Motor neuron (in vitro differentiated cells): Measurements from ENCODE around the gene ATP5PF. TPM values are rescaled to one million over a fixed set of nuclear protein-coding genes. Genes with fewer than 3 reads are reported as not detected.
"Not testable (repeated sequence)": the region's sequence is repeated elsewhere in the genome, so short reads cannot be mapped to it uniquely, and the experiment has no call there.

ENCODE experiments used
- ATAC-seq, 8 experiments: fragments of 200-7000 bp; cut with Tn5 transposase; replicated peaks in 6 of 8; 2 replicates each; pipeline ENCODE4 v1.8.0; 2021; ENCODE audit warnings: mild to moderate bottlenecking in 8 of 8, moderate library complexity in 8 of 8
- H3K27ac ChIP-seq, 2 donors: fragments of 250-450 bp; sonication (Bioruptor Pico); 2 replicates each; pipeline ENCODE4 v1.9.0; 2021; ENCODE audit warnings: antibody characterized with exemption in 2 of 2, mild to moderate bottlenecking in 2 of 2, moderate library complexity in 1 of 2
- H3K4me1 ChIP-seq, 2 donors: fragments of 250-450 bp; sonication (Bioruptor Pico); replicated peaks in 1 of 2; 2 replicates each; pipeline ENCODE4 v1.6.1; 2021; ENCODE audit warnings: antibody characterized with exemption in 2 of 2, mild to moderate bottlenecking in 2 of 2, moderate library complexity in 1 of 2
- H3K4me3 ChIP-seq, 5 donors: fragments of 250-450 bp; sonication (Bioruptor Pico); 2 replicates each; pipeline ENCODE4 v1.9.0; 2021; ENCODE audit warnings: antibody characterized with exemption in 5 of 5, mild to moderate bottlenecking in 5 of 5, moderate library complexity in 4 of 5
- WGBS, 10 experiments: fragments of 450-650 bp; shearing (Covaris generic); methylation state at CpG; one replicate each; pipeline ENCODE4 v1.0.0; 2022; 5-methylcytosine and 5-hydroxymethylcytosine counted together
- in situ Hi-C, 9 experiments: fragments of 400-800 bp; cut with MboI; loops; one replicate each; pipeline ENCODE4 v1.15.0; 2021; ENCODE audit warnings: low sequenced_read_pairs in 9 of 9, low pct_unique_long_range_greater_than_20kb in 2 of 9; ENCODE audit not compliant: unreplicated experiment in 9 of 9
- total RNA-seq, 8 experiments: library from RNA; unstranded; fragments of 300-600 nt; gene quantifications; 2 replicates each; pipeline versions ENCODE4 v1.2.3 to v1.2.4, GENCODE V29; 2022

The ATP5PF gene, protein sequence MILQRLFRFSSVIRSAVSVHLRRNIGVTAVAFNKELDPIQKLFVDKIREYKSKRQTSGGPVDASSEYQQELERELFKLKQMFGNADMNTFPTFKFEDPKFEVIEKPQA
- 100 to 1,000 TPM; 146 to 302 (median 188) TPM for total RNA-seq

DNA sequence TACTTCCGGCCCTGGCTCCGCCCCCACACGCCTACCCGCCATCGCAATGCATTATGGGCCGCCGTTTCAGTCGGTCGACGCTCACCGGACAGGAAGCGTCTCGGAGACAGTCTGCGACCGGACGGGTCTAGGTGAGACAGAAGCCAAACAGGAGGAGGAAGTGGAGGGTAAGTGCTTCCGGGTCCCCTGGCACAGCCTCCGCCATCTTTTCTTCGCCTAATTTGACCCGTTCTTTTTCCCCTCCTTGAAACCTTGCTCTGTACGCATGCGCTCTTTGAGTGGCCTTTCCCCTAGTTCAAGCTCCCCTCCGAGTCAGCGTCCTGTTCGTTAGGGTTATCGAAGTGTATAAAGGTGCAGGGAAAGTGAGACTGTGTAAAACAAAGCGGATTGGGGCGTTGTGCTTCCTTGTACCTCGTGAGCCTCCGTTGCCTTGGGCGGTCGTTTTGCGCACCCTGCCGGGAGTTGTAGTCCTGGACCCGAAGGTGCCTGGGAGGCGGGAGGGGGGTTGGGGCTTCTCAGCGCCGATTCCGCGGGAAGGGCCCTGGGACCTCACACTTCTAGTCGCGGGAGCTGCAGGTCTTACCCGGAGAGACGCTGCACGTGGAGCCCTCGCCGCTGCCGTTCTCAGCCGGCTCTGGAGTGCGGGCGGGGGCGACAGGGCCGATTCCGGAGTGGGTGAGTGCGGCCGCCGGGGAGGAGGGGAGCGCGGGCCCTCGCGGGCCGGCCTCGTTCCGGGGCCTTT is at the start of gene ATP5PF, which contains the start of gene GABPA:
TSS of gene ATP5PF (minus strand) at position 1 of the 742 bp plus-strand sequence. CDS start 5,110 bp downstream, outside the sequence.
TSS of gene GABPA (plus strand) at position 69 of the 742 bp plus-strand sequence. CDS start 6,627 bp downstream, outside the sequence.
- Histone ChIP-seq H3K4me1 (peaks cover 10 to 23% of the 10 kb centered on the region in 2 donors), H3K27ac (peak within 1 kb of the TSS; percentile 99), H3K4me3 (peak within 1 kb of the TSS; percentile 66 to 98 (median 87))
- ATAC-seq = peak; percentile 85 to 94 (median 92)
- in situ Hi-C loops = loop anchor here in 1 of 9 experiments (25.0 kb wide), 1 partner anchor 123 kb away; the partner anchor contains the start of gene MRPL39
- WGBS, 10 experiments = 1 to 2% (median 1%) methylated on average over 14 to 15 of the region's 64 CpGs; no CpG with 5 or more reads in 7 of the 10 experiments

DNA sequence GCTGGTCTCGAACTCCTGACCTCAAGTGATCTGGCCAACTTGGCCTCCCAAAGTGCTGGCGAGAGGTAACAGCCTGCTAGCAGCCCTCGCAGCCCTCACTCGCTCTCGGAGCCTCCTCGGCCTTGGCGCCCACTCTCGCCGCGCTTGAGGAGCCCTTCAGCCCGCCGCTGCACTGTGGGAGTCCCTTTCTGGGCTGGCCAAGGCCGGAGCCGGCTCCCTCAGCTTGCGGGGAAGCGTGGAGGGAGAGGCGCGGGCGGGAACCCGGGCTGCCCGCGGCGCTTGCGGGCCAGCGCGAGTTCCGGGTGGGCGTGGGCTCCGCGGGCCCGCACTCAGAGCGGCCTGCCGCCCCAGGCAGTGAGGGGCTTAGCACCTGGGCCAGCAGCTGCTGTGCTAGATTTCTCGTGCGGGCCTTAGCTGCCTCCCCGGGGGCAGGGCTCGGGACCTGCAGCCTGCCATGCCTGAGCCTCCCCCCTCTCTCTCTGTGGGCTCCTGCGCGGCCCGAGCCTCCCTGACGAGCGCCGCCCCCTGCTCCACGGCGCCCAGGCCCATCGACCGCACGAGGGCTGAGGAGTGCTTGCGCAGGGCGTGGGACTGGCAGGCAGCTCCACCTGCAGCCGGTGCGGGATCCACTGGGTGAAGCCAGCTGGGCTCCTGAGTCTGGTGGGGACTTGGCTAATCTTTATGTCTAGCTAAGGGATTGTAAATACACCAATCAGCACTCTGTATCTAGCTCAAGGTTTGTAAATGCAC is 43.6 kb upstream of the ATP5PF start:
- ATAC-seq, H3K4me1 ChIP-seq, H3K4me3 ChIP-seq, H3K27ac ChIP-seq: not testable (repeated sequence)
- WGBS, 10 experiments = 60 to 83% (median 70%) methylated on average over 1 to 2 of the region's 52 CpGs; no CpG with 5 or more reads in 7 of the 10 experiments
- in situ Hi-C loops = loop anchor here in 1 of 9 experiments (25.0 kb wide), 1 partner anchor 934 kb away; no protein-coding TSS in a partner anchor

DNA sequence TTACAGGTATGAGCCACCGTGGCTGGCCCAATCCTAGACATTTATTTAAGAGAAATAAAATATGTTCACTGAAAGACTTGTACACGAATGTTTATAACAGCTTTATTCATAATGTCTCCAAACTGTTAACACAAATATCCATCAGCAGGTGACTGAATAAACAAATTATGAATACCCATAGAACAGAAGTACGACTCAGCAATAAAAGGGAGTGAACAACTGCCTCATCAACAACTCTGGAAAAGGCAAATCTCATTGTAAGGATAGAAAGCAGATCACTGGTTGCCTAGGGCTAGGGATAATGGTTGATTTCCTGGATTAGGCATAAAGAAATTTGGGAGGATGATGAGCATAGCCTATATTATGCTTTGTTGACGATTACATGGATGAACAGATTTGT is 41.7 kb upstream of the ATP5PF start:
- Histone ChIP-seq H3K4me1 (no peaks in the 10 kb centered on the region), H3K4me3 (no peak overlapping the region), H3K27ac (no peak overlapping the region)
- peak in 1 of 8 experiments; percentile 33 for ATAC-seq
- 17 to 81% (median 65%) methylated on average over 1 to 4 of the region's 4 CpGs; no CpG with 5 or more reads in 1 of the 10 experiments for WGBS, 10 experiments
- in situ Hi-C loops = loop anchor here in 1 of 9 experiments (25.0 kb wide), 1 partner anchor 936 kb away; no protein-coding TSS in a partner anchor

DNA sequence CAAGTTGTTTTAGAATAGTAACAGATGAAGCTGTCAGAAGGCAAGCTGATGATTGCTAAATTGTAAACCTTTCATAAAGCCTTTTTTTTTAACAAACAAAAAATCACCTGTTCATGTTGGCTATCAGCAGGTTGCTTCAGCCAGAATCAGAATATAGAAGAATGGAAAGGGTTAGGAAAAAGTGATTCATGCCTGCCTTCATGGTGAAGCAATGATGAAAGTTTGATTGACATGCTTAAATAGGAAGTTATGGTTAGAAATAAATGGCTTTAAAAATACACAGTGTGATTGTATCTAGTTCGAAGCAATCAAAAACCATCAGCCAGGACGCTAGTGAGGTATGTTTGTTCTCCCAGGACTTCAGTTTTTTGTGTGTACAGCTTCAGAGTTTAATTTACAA is 38.0 kb upstream of the ATP5PF start:
- ATAC-seq = no peak
- H3K4me1 ChIP-seq = no peaks in the 10 kb centered on the region
- H3K27ac ChIP-seq = no peak overlapping the region
- 60 to 100% (median 84%) methylated on average over 1 to 2 of the region's 2 CpGs for WGBS, 10 experiments
- no peak overlapping the region for H3K4me3 ChIP-seq
- in situ Hi-C loops = no loop called here

DNA sequence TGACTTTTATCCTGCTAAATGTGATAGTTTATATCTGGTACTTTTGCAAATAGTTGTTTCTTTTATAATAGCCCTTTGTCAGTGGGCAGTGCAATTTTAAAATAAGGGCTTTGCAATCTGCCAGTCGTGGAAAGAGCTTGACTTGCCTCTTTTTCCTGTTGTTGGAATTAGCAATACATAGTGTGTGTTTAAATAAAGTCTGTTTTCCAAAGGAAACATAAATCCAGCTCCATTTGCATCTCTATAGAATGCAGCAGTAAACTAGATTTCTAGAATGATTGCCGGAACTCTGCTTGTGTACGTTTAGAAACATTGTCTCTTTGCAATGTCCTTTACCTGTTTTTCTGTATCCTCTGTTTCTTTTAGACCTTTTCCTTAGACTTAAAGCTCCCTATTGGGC is 33.2 kb upstream of the ATP5PF start:
- no peak for ATAC-seq
- Histone ChIP-seq H3K4me1 (no peaks in the 10 kb centered on the region), H3K4me3 (no peak overlapping the region), H3K27ac (no peak overlapping the region)
- in situ Hi-C loops = no loop called here
- WGBS, 10 experiments = 50 to 93% (median 67%) methylated on average over 1 to 3 of the region's 3 CpGs; no CpG with 5 or more reads in 1 of the 10 experiments

DNA sequence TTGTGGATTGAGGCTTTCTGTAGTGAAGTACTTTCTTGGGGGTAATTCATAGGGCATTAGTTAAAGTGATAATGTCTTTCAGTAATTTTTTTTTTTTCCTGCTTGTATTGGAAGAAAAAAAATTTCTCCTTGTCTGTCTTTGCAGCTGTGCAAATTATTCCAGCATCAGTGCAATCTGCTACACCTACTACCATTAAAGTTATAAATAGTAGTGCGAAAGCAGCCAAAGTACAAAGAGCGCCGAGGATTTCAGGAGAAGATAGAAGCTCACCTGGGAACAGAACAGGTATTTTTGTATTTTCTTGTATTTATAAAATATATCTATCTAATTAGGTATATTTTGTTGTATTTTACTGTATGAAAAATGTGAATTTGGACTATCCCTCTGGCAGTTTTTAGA is 29.4 kb upstream of the ATP5PF start:
- H3K4me1 ChIP-seq = no peaks in the 10 kb centered on the region
- no peak overlapping the region for H3K4me3 ChIP-seq
- H3K27ac ChIP-seq = no peak overlapping the region
- in situ Hi-C loops = no loop called here
- no peak for ATAC-seq
- WGBS, 10 experiments = 88 to 100% (median 96%) methylated on average over 3 of the region's 3 CpGs; no CpG with 5 or more reads in 1 of the 10 experiments

DNA sequence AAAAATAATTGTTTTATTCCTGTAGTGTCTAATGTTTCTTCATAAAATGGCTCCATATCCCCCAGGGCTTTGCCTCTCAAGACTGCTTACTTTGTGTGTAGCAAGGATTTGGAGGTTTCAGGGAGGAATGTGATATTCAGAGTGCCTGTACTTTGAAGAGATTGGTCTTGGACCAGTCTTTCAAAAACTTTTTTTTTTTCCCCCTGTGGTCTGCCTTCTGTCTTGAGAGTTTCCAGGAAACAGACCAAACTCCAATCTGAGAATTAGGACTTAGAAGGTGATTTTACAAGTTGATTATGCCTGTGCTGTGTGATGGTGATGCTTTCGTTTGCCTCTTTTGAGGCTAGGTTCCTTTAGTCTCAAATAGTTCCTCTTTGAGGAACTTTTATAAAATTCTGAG is 26.0 kb upstream of the ATP5PF start:
- no peaks in the 10 kb centered on the region for H3K4me1 ChIP-seq
- WGBS, 10 experiments = 83 to 100% (median 100%) methylated on average over 1 of the region's 1 CpG; no CpG with 5 or more reads in 5 of the 10 experiments
- in situ Hi-C loops = no loop called here
- H3K27ac ChIP-seq = no peak overlapping the region
- no peak overlapping the region for H3K4me3 ChIP-seq
- no peak for ATAC-seq

DNA sequence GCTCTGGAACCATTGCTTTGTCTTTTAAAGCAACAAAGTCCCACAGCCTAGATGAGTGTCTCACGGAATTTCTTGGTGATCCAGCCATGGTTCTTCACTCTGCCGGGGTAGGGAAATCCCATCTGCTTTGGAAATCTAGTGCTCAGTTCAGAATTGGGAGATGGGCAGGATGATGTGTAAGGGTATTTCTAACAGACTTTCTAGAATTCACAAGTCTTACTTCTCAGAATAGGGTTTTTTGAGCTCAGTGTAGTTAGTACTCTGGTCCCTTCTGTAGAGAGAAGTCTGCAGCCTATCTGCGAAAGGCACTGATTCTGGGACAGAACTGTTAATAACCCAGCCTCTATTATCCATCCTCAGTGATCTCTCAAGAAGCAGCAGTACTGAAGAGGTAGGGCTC is 25.4 kb upstream of the ATP5PF start:
- WGBS, 10 experiments = 60 to 100% (median 98%) methylated on average over 1 to 3 of the region's 3 CpGs; no CpG with 5 or more reads in 6 of the 10 experiments
- Histone ChIP-seq H3K27ac (no peak overlapping the region), H3K4me3 (no peak overlapping the region), H3K4me1 (no peaks in the 10 kb centered on the region)
- ATAC-seq = no peak
- in situ Hi-C loops = no loop called here

DNA sequence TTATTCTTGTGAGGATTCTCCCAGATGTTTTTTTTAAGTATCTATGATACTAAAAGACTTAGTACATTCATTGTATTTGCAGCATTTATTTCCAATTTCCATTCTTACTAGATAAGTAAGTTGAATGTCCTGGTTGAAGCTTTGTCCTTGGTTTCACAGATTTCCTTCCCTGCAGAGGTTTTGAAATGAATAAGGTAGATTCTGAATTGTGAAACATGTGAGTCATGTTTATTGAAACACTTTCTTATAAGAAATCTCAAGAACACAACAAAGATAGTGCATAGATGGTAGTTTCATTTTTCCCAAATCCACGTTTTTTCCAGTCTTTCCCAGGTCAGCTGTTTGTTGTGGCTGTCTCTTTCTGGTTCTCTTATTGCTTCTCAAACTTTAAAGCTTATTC is 24.9 kb upstream of the ATP5PF start:
- Histone ChIP-seq H3K27ac (no peak overlapping the region), H3K4me3 (no peak overlapping the region), H3K4me1 (no peaks in the 10 kb centered on the region)
- in situ Hi-C loops = no loop called here
- 44 to 82% (median 71%) methylated on average over 1 of the region's 1 CpG; no CpG with 5 or more reads in 2 of the 10 experiments for WGBS, 10 experiments
- ATAC-seq = peak in 2 of 8 experiments; percentile 18 to 31

DNA sequence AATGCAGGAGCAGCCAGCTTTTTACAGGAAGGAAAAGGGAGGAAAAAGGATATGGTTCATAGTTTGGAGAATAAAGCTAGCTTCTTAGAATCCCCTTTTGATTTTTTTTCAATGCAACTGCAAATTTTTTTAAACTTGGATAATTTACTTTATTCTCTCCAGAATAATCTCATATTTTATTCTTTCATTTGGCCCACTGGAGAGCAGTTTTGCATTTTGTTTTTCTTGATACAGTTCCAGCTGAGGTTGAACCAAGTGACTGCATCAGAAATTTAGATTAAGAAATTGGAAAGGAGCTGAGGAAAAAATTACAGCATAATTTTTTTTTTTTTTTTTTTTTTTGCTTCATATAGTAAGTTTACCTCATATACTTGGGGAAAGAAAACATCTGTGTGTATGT is 22.8 kb upstream of the ATP5PF start:
- H3K27ac ChIP-seq = no peak overlapping the region
- no peaks in the 10 kb centered on the region for H3K4me1 ChIP-seq
- ATAC-seq = peak in 2 of 8 experiments; percentile 14 to 18
- in situ Hi-C loops = no loop called here
- H3K4me3 ChIP-seq = no peak overlapping the region

DNA sequence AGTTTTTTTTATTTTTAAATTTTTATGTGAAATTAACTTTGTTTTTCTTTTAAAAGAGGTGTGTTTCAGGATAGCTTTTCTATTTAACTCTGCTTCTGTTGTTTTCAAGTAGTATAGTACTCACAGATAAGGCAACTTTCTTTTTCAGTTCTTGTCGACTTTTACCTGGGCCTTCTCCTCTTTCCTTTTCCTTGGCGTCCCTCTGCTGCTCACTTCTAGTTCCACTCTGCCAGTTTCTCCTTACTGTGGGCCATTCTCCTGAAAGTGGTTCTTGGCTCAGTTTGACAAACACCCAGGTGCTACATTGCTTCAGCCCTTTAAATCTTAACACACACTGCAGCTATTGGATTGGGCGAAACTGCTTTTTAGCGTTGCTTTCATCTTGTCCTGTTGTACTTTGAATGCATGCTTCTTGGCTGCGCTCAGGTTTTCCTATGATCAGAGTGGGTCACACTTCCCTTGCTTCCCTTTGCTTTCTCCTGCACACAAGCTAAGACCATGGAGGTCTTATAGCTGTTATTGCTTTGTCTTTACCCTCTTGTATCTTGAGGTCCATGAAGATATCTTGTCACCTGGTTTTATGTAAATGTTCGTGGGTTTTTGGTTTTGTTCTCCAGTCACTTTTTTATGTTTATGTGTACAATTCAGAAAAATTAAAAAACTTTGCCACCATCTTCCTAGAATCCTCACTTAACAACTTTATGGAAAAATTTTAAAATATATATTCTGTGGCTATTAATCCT is 21.7 kb upstream of the ATP5PF start:
- H3K27ac ChIP-seq = no peak overlapping the region
- in situ Hi-C loops = no loop called here
- no peak overlapping the region for H3K4me3 ChIP-seq
- no peak for ATAC-seq
- 30 to 100% (median 90%) methylated on average over 1 to 6 of the region's 6 CpGs for WGBS, 10 experiments
- no peaks in the 10 kb centered on the region for H3K4me1 ChIP-seq

DNA sequence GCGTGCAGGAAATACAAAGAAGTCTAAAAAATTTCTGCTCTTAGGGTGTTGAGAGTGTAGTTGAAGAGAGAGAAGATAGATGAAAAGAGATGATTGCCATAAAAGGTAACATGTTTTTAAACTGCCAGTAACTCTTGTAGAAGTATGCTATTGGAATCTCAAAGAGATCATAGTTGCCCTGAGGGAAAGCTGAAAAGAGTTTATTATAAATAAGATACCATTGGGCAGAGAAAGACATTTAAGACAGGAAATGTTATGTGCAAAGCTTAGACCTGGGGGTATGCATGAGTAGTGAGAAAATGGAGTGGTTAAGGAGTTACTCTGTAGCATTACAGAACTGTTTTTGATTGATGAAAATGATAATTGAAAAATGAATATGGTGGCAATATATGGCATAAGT is 17.7 kb upstream of the ATP5PF start:
- ATAC-seq = peak in 3 of 8 experiments; percentile 40 to 96 (median 76)
- 86 to 100% (median 100%) methylated on average over 1 of the region's 1 CpG; no CpG with 5 or more reads in 1 of the 10 experiments for WGBS, 10 experiments
- Histone ChIP-seq H3K4me1 (no peaks in the 10 kb centered on the region), H3K27ac (no peak overlapping the region), H3K4me3 (no peak overlapping the region)
- in situ Hi-C loops = no loop called here
